ENCODE results near the gene ECSCR.

Gene ECSCR

GRCh38 chr5:139473565-139473964, 11.0 kb upstream of the ECSCR start:
- peak; percentile 50 for DNase-seq (ENCODE audit: low spot score)

DNA sequence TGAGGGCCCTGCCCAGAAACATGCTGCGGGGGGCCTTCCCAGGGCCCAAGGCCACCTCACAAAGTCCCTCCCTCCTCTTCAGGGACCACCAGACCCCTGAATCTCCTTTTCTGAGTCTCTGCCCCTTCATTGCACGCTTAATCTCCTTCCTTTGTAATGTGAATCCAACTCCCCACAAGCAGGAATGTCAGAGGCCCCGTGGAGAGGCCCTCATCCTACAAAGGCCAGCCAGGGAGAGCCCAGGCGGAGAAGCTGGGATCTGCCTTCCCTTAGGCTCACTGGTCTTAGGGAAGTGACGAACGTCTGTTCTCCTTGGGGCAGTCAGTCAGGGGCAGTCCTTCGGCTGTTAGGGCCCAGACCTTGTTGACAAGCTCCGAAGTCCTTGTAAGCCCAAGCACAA, 10.6 kb upstream of the ECSCR start:
- no peak for DNase-seq (ENCODE audit: low spot score)

DNA sequence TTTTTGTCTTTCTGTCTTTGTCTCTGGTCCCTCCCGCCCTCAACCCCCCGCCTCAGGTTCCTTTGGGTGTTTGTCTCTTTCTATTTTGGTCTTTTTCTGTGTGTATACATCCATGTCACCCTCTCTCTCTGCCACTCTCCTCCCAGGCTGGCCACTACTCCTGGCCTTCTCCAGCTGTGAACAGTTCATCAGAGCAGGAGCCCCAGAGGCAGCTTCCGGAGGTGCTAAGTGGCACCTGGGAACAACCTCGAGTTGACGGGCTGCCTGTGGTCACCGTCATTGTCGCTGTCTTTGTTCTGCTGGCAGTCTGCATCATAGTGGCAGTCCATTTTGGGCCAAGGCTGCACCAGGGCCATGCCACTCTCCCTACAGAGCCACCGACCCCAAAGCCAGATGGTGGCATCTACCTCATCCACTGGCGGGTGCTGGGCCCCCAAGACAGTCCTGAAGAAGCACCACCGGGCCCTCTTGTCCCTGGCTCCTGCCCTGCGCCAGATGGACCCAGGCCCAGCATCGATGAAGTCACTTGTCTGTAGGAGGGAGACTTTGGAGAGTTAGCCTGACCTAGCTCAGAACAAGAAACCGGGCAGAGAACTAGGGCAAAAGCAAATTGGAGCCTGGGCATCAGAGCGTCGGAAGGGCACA, 10.0 kb upstream of the ECSCR start:
- DNase-seq (ENCODE audit: low spot score) = no peak

- DNase-seq (ENCODE audit: low spot score) = no peak
These were observed 8.3 kb upstream of the ECSCR start, which contains the start of gene SMIM33 for GRCh38 chr5:139470821-139471300. TSS of gene SMIM33 (plus strand) at chr5:139471004. CDS start at chr5:139471122, 118 bp downstream.

DNA sequence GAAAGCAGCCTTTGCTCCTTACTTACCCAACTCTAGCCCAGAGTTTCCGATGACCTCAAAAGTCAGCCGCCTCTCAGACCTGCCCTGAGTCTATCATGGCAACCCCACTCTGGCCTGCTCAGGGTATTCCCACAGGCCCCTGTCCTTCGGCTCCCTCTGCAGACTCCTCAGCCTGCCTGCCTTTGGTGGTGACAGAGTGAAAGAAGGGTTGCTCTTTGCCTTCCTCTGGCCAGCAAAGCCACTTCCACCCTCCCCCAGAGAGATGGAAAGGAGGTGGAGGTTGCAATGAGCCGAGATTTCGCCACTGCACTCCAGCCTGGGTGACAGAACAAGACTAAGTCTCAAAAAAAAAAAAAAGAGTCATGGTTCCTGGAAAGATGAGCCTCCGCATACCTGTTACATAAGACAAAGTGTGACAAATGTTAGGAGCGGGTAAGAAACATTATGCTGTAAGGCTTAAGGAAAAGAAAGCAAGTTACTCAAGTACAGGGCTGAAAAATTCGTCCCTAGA, 5.9 kb upstream of the ECSCR start:
- DNase-seq (ENCODE audit: low spot score) = no peak

DNA sequence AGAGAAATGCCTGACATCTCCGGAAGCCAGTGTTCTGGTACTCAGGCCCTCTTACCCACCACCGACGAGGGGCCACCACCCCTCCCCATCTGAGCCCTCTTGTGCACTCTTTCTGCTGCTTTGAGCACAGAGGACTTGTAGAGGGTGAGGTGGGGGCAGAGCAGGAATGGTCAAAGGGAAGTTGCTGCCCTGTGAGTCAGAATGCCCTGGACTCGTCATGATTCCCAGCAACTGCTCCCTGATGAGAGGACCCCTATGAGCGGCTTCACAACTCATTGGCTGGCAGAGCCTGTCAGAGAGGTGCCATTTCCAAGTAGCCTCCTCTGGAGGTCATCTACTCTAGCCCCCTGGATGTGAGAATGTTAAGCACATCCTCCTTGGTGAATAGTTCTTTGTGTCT, 845 bp downstream of the ECSCR start:
- peak; percentile 79 for DNase-seq (ENCODE audit: low spot score)

GRCh38 chr5:139461176-139461575, 1.4 kb downstream of the ECSCR start:
- DNase-seq (ENCODE audit: low spot score) = no peak

DNA sequence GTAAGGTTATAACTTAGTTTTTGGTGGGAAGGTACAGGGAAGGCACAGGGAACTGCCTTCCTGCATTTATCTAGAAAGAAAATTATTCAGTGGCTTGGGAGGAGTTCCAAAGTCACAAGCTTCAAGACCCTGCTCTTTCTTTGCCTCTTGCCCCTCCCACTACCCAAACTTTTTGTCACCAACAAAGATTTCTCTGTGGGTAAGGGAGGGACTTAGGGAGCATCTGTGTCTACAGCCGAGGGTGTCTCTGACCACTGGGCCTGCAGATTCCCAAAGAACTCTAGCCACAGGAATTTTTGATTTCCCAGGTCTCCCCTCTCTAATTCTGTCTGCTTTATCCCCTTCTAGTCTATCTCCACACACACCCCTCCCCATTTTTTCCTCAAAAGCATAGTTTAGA, 2.1 kb downstream of the ECSCR start:
- DNase-seq (ENCODE audit: low spot score) = no peak

- no peak for DNase-seq (ENCODE audit: low spot score)
These were observed 3.0 kb downstream of the ECSCR start for GRCh38 chr5:139459451-139459934.

DNA sequence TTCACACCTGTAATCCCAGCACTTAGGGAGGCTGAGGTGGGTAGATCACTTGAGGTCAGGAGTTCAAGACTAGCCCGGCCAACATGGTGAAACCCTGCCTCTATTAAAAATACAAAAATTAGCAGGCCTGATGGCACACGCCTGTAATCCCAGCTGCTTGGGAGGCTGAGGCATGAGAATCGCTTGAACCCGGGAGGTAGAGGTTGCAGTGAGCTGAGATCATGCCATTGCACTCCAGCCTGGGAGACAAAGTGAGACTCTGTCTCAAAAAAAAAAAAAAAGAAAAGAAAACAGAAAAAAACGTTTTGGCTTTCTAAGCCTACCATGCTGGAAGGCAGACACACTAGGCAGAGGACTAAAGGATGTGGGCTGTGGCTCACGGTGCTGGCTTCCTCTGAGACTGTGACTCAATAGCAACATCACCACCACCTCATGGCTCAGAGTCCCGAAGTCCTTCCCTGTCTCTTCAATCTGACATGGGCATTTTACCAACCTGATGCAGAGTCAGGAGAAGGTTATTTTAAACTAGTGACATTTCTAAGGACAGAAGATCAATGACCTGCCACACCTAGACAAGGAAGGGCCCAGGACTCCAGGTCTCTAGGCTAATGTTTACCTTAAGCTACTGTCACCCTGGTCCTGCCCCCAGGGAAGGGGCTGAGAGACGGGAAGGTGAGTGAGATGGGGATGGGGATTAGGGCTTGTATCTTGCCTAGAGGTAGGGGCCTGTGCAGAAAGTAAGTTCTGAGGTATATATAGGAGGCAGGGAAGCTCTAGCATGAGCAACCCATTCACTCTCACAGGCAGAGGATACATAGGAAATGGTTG, 3.7 kb downstream of the ECSCR start:
- DNase-seq (ENCODE audit: low spot score) = peak; percentile 85

DNA sequence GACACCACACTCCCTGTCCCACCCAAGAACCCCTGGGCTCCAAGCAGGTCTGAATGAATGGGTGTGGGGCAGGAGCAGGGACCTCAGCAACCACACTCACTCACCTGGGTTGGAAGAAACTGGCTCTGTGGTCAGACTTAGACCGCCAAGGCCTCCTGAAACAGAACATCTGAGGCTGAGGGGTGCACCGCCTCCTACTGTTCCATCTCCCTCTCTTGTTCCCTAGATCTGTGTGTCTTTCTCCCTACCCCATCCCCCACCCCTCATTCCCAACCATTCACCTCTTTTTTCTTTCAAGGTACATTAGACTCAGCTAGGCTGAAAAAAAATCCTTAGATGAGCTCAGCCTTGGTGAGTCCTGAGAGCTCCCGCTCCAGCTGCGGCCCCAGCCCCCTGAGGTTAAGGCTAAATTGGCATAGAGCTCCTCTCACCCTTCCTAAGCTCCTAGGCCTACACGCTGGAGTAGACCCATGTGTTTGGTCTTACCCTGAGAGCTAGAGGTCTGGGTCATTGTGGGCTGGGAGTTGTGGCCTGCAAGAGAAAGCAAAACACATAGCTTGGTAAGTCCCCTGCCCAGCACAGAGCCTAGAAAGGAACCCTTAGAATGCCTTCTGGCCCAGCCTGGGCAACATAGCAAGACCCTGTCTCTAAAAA, 4.8 kb downstream of the ECSCR start:
- no peak for DNase-seq (ENCODE audit: low spot score)

GRCh38 chr5:139457241-139457640, 5.3 kb downstream of the ECSCR start:
- DNase-seq (ENCODE audit: low spot score) = no peak

GRCh38 chr5:139456776-139457175, 5.8 kb downstream of the ECSCR start:
- no peak for DNase-seq (ENCODE audit: low spot score)

DNA sequence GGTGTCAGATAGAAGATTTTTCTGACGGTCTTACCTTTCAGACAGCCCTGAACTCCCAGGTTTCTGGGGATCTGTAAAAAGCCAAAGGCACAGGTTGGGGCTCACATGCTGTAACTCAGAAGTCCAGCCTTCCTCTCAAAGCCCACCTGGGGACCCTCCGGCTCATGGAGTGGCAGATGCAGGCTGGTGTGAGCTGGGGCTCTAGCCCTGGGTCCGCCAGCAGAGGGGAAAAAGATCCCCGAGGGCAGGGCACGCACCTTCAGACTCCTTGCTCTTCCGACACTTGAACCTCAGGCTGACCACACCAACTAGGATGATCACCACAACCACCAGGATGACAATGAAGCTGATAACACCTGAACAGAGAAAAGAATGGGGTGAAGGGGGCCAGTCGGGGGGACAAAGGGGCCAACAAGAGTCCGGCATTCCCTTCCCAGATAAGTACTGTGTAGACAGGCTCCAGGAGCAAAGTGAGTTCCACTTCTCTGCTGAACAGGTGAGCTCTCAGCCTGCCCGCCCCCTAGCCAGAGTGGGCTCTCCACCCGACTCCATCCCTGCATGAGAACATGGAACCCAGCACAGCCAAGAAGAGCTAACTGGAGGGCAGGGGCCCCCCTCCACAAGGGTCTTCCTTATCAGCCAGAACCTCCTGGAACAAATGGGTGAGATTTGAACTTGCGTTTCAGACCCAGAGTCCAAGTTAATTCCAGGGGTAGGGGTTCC, 7.8 kb downstream of the ECSCR start:
- no peak for DNase-seq (ENCODE audit: low spot score)

- DNase-seq (ENCODE audit: low spot score) = no peak
These were observed 8.6 kb downstream of the ECSCR start for GRCh38 chr5:139453683-139454567.

- DNase-seq (ENCODE audit: low spot score) = no peak
These were observed 10.5 kb downstream of the ECSCR start for GRCh38 chr5:139451878-139452660.

DNA sequence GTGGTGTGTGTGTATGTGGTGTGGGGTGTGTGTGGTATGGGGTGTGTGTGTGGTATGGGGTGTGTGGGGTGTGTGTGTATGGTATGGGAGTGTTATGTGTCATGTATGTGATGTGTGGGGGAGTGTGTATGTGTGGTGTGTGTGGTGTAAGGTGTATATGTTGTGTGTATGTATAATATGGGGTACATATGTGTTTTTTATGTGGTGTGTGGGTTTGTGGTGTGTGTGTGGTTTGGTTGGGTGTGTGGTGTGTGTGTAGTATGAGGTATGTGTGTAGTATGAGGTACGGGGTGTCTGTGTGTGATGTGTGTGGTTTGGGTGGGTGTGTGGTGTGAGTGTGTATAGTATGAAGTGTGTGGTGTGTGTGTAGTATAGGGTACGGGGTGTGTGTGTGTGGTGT, 11.4 kb downstream of the ECSCR start:
- DNase-seq (ENCODE audit: low spot score) = no peak

GRCh38 chr5:139446956-139447779, 15.4 kb downstream of the ECSCR start:
- DNase-seq (ENCODE audit: low spot score) = no peak

All from hepatic stellate cell (primary cell).